H1 (cell line): ENCODE results near the gene ALG9. TPM values are rescaled to one million over a fixed set of nuclear protein-coding genes. Genes with fewer than 3 reads are reported as not detected.

ENCODE experiments used
- ATF3 ChIP-seq: IDR thresholded peaks from 2 replicates; pipeline ENCODE4 v1.6.1; 2011; ENCODE audit warnings: low read depth, mild to moderate bottlenecking, low read length; ENCODE audit not compliant: insufficient read depth
- BACH1 ChIP-seq: IDR thresholded peaks from 2 replicates; pipeline ENCODE4 v1.6.1; 2012; ENCODE audit warnings: low read length, improper control_type of control experiment
- CTBP2 ChIP-seq: IDR thresholded peaks from 2 replicates; pipeline ENCODE4 v1.7.0; 2011; ENCODE audit warnings: borderline replicate concordance, mild to moderate bottlenecking, moderate library complexity, mixed read lengths, low read length; ENCODE audit not compliant: insufficient read depth, insufficient read length
- JUN ChIP-seq: IDR thresholded peaks from 2 replicates; pipeline ENCODE4 v1.6.1; 2011; ENCODE audit warnings: low read depth, mild to moderate bottlenecking, improper control_type of control experiment, low read length
- RAD21 ChIP-seq, 2 experiments: IDR thresholded peaks in 1 of 2; conservative IDR thresholded peaks in 1 of 2; 2 replicates each; pipeline ENCODE4 v1.6.1; 2011; ENCODE audit warnings: low read depth in 2 of 2, low read length in 2 of 2, improper control_type of control experiment in 1 of 2, inconsistent platforms in 1 of 2, mild to moderate bottlenecking in 1 of 2, moderate library complexity in 1 of 2
- RNF2 ChIP-seq: fragments of 200-900, 300-1000 bp; sonication (generic); IDR thresholded peaks from 2 replicates; pipeline ENCODE4 v1.7.1; 2016; ENCODE audit warnings: borderline replicate concordance, low read depth, mild to moderate bottlenecking, antibody characterized with exemption, low read length; ENCODE audit not compliant: poor library complexity, severe bottlenecking; ENCODE audit errors: missing control alignments
- SAP30 ChIP-seq: fragments of 300-600 bp; sonication (generic); IDR thresholded peaks from 2 replicates; pipeline ENCODE4 v1.7.1; 2012; ENCODE audit warnings: low read length, moderate library complexity, mild to moderate bottlenecking, inconsistent platforms; ENCODE audit not compliant: insufficient read depth, insufficient replicate concordance
- SIRT6 ChIP-seq: IDR thresholded peaks from one replicate; pipeline ENCODE4 v1.7.1; 2012; ENCODE audit warnings: low read length, inconsistent platforms
- USF2 ChIP-seq: IDR thresholded peaks from 2 replicates; pipeline ENCODE4 v1.6.1; 2011; ENCODE audit warnings: low read length, improper control_type of control experiment
- YY1 ChIP-seq: IDR thresholded peaks from 2 replicates; pipeline ENCODE4 v1.6.1; 2011; ENCODE audit warnings: low read depth, mild to moderate bottlenecking, low read length
- polyA plus RNA-seq, 7 experiments: library from polyadenylated mRNA; depleted of rRNA in 3 of 7; stranded (reverse) in 5 of 7; unstranded in 2 of 7; fragments of >200 nt in 5 of 7; fragments of 200-250 nt in 2 of 7; gene quantifications; 1 replicate in 5 of 7; 2 replicates in 1 of 7; 4 replicates in 1 of 7; pipeline versions ENCODE4 v1.2.1 to v1.2.3, GENCODE V29; 2011 to 2013; ENCODE audit warnings: missing spikeins in 2 of 7, mixed read lengths in 2 of 7
- total RNA-seq: library from RNA; stranded (reverse); fragmentation: NEBNext Ultra II Directional; extraction: Animal tissue kit (Norgen Biotek cat#: 25700); gene quantifications from 2 replicates; pipeline ENCODE4 v1.2.1, GENCODE V29; 2021

ALG9 gene
- total and polyA plus RNA-seq, 2 of the 8 experiments (the other 6 are each of a cell fraction or from before 2014, with no cell fraction given) = 23.5 to 24.5 TPM

- TF ChIP-seq RNF2 (no peak), BACH1 (no peak), YY1 (no peak), SIRT6 (no peak), JUN (no peak), ATF3 (no peak), SAP30 (no peak), USF2 (no peak), RAD21 (IDR thresholded peaks at IDR 0.05 in 1 of 2, conservative IDR thresholded peaks at IDR 0.05 in 1 of 2; ENCODE audit: low read depth in 2 of 2, low read length in 2 of 2) (no peak), CTBP2 (no peak)
These were observed 96.2 kb downstream of the ALG9 start (continued) for GRCh38 chr11:111774955-111775710.
